Kidney (tissue), 14 donors: ENCODE measurements around the gene ADRA2B. TPM values are rescaled to one million over a fixed set of nuclear protein-coding genes. Genes with fewer than 3 reads are reported as not detected.
"Not testable (repeated sequence)": the region's sequence is repeated elsewhere in the genome, so short reads cannot be mapped to it uniquely, and the experiment has no call there.

Experiments
- DNase-seq, 5 donors: peaks; one replicate each; pipeline ENCODE4 v3.0.0-alpha.2; 2013 to 2020
- FAIRE-seq: peaks from 2 replicates; lab custom pipeline; 2012; peaks lifted over from hg19 to GRCh38; lab: Jason Lieb, UNC
- H3K27ac ChIP-seq, 2 donors: one replicate each; pipeline ENCODE4 v1.7.0; 2013; ENCODE audit warnings: low read depth in 2 of 2, low read length in 2 of 2, inconsistent platforms in 1 of 2
- H3K27me3 ChIP-seq: one replicate; pipeline ENCODE4 v1.7.1; 2013; ENCODE audit warnings: low read length, inconsistent platforms; ENCODE audit not compliant: control insufficient read depth, insufficient read depth
- H3K36me3 ChIP-seq, 3 donors: one replicate each; pipeline versions ENCODE4 v1.7.0 to v1.7.1; 2013; ENCODE audit warnings: low read length in 3 of 3, control low read depth in 1 of 3, inconsistent platforms in 1 of 3; ENCODE audit not compliant: insufficient read depth in 3 of 3, control insufficient read depth in 2 of 3
- H3K4me1 ChIP-seq, 3 donors: one replicate each; pipeline versions ENCODE4 v1.7.0 to v1.7.1; 2013; ENCODE audit warnings: low read length in 3 of 3, inconsistent platforms in 1 of 3, low read depth in 1 of 3; ENCODE audit not compliant: control insufficient read depth in 2 of 3, insufficient read depth in 2 of 3
- H3K4me3 ChIP-seq, 3 donors: one replicate each; pipeline versions ENCODE4 v1.7.0 to v1.8.1; 2013; ENCODE audit warnings: low read length in 3 of 3, control low read depth in 1 of 3, inconsistent platforms in 1 of 3
- H3K9ac ChIP-seq, 3 donors: one replicate each; pipeline versions ENCODE4 v1.7.0 to v1.7.1; 2013; ENCODE audit warnings: low read length in 3 of 3, control low read depth in 1 of 3, inconsistent platforms in 1 of 3
- H3K9me3 ChIP-seq, 3 donors: one replicate each; pipeline versions ENCODE4 v1.7.0 to v1.7.1; 2013; ENCODE audit warnings: low read length in 3 of 3, control low read depth in 1 of 3, inconsistent platforms in 1 of 3; ENCODE audit not compliant: control insufficient read depth in 2 of 3, insufficient read depth in 1 of 3
- CTCF ChIP-seq: IDR thresholded peaks from 3 replicates; pipeline ENCODE4 v1.5.1; 2012; ENCODE audit warnings: mild to moderate bottlenecking, moderate library complexity, borderline replicate concordance; ENCODE audit not compliant: insufficient read depth; ENCODE audit errors: extremely low read depth
- intact Hi-C: fragments of 100-400 bp; cut with DNase I; formaldehyde crosslinking; loops from one replicate; pipeline ENCODE4 v1.11.1; 2022
- polyA plus RNA-seq: library from polyadenylated mRNA; stranded (reverse); fragments of 350-450 nt; fragmentation: Illumina TruSeq; extraction: RNeasy Lipid Tissue Mini Kit (QIAGEN cat#74804); gene quantifications from one replicate; pipeline ENCODE4 v1.2.3, GENCODE V29; 2014; ENCODE audit warnings: low read depth, low replicate concordance; ENCODE audit not compliant: insufficient read depth
- total RNA-seq: library from RNA; stranded (reverse); fragmentation: NEBNext Ultra II Directional; extraction: Animal tissue kit (Norgen Biotek cat#: 25700); gene quantifications from one replicate; pipeline ENCODE4 v1.2.1, GENCODE V29; 2021
- donor health status: control.
- donor health status: control.
- donor health status: control.
- donor health status: control.
- donor health status: control.
- donor health status: DM: yes; HTN: yes; CAD: no.
- donor health status: Normal renal cell carcinoma (clear cell type).

ADRA2B gene
- total and polyA plus RNA-seq, 2 donors from 2014 or later, result 1.4 to 4.8 TPM

- H3K4me3 ChIP-seq, H3K4me1 ChIP-seq, FAIRE-seq, H3K36me3 ChIP-seq, H3K9me3 ChIP-seq, H3K27me3 ChIP-seq, intact Hi-C loops, H3K27ac ChIP-seq, H3K9ac ChIP-seq: not testable (repeated sequence)
- peak in 2 of 5 donors; percentile 31 to 69 for DNase-seq
- TF ChIP-seq CTCF, result peak; percentile 13
Measured at GRCh38 chr2:96063116-96063899, 53.1 kb downstream of the ADRA2B start.

Other genes starting within 250 kb of the ADRA2B start
- 26.2 TPM for gene ANKRD36C, start 124.7 kb downstream of the ADRA2B start, total RNA-seq
- gene ANKRD36C, start 124.7 kb downstream of the ADRA2B start, polyA plus RNA-seq, result 0.15 TPM
- gene GPAT2, start 81.7 kb downstream of the ADRA2B start, total RNA-seq, result 2.7 TPM
- 1.1 TPM for gene GPAT2, start 81.7 kb downstream of the ADRA2B start, polyA plus RNA-seq
- gene ASTL, start 21.9 kb upstream of the ADRA2B start, total RNA-seq, result not detected
- not detected for gene ASTL, start 21.9 kb upstream of the ADRA2B start, polyA plus RNA-seq
- gene DUSP2, start 28.9 kb upstream of the ADRA2B start, total RNA-seq, result 11.8 TPM
- gene DUSP2, start 28.9 kb upstream of the ADRA2B start, polyA plus RNA-seq, result 5.6 TPM
- 112 TPM for gene STARD7, start 92.3 kb upstream of the ADRA2B start, total RNA-seq
- gene STARD7, start 92.3 kb upstream of the ADRA2B start, polyA plus RNA-seq, result 96.6 TPM
- 72.3 TPM for gene TMEM127, start 149.4 kb upstream of the ADRA2B start, total RNA-seq
- 37.4 TPM for gene TMEM127, start 149.4 kb upstream of the ADRA2B start, polyA plus RNA-seq
- gene CIAO1, start 149.7 kb upstream of the ADRA2B start, total RNA-seq, result 63.0 TPM
- 48.2 TPM for gene CIAO1, start 149.7 kb upstream of the ADRA2B start, polyA plus RNA-seq
- gene SNRNP200, start 189.0 kb upstream of the ADRA2B start, total RNA-seq, result 118 TPM
- gene SNRNP200, start 189.0 kb upstream of the ADRA2B start, polyA plus RNA-seq, result 46.7 TPM
- gene ITPRIPL1, start 208.7 kb upstream of the ADRA2B start, total RNA-seq, result 1.2 TPM
- 0.73 TPM for gene ITPRIPL1, start 208.7 kb upstream of the ADRA2B start, polyA plus RNA-seq
- 0.72 TPM for gene NCAPH, start 219.2 kb upstream of the ADRA2B start, total RNA-seq
- 0.17 TPM for gene NCAPH, start 219.2 kb upstream of the ADRA2B start, polyA plus RNA-seq